Ovary (tissue), 3 donors: ENCODE data around the gene STOML1.
A peak's percentile ranks its signal among the peaks of the same experiment; 100 is the strongest.

ENCODE experiments used
- EP300 ChIP-seq: sonication (generic); formaldehyde crosslinking; IDR thresholded peaks from one replicate; pipeline ENCODE4 v1.6.1; 2017; ENCODE audit warnings: antibody characterized with exemption
- TF ChIP-seq, protein P1 (sequence below), 3 donors: fragments of 450-650 bp in 2 of 3; fragments of 200-600 bp in 1 of 3; IDR thresholded peaks; one replicate each; pipeline versions ENCODE4 v1.5.1 to v1.8.0; 2016 to 2022; ENCODE audit warnings: antibody characterized with exemption in 3 of 3, mild to moderate bottlenecking in 1 of 3
- donor health status: DM: no; HTN: no; CAD: no.

DNA sequence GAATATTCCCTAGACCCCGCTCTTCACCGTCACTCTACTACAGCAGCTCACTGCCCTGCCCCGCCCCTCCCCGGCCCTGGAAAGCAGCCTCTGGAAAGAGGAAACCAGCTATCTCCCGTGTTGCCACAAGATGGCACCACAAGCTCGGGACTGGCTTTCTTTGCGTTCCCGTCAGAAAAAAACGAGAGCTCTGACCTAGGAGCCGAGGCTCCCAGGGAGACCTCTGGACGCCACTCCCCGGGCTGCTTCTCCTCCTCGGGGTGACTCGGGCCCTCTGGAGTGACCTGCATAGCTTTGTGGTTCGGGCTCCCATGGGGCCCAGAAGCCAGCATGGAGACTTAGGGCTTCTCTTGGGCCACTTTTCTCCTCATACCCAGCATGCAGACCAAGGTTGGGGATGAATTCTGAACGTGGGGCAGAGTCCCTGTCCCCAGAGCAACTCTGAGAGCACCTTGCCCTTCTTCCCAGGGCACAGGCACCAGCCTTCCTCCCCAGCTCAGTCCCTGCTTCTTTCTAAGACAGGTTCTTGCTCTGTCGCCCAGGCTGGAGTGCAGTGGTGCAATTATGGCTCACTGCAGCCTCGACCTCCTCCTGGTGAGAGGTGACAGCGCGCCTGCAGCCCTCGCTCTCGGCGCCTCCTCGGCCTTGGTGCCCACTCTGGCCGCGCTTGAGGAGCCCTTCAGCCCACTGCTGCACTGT lies 19.0 kb downstream of the STOML1 start:
- TF ChIP-seq, protein P1, sequence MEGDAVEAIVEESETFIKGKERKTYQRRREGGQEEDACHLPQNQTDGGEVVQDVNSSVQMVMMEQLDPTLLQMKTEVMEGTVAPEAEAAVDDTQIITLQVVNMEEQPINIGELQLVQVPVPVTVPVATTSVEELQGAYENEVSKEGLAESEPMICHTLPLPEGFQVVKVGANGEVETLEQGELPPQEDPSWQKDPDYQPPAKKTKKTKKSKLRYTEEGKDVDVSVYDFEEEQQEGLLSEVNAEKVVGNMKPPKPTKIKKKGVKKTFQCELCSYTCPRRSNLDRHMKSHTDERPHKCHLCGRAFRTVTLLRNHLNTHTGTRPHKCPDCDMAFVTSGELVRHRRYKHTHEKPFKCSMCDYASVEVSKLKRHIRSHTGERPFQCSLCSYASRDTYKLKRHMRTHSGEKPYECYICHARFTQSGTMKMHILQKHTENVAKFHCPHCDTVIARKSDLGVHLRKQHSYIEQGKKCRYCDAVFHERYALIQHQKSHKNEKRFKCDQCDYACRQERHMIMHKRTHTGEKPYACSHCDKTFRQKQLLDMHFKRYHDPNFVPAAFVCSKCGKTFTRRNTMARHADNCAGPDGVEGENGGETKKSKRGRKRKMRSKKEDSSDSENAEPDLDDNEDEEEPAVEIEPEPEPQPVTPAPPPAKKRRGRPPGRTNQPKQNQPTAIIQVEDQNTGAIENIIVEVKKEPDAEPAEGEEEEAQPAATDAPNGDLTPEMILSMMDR (IDR thresholded peaks at IDR 0.05) = peak; percentile 57 to 88 (median 83)
- no peak for TF ChIP-seq EP300
